GDM1 (cell line): Measurements from ENCODE around the gene PPP6R2.

ENCODE experiments used
- DNase-seq: peaks from one replicate; lab custom pipeline; 2025; lab: John Stamatoyannopoulos, UW

Gene PPP6R2

DNA sequence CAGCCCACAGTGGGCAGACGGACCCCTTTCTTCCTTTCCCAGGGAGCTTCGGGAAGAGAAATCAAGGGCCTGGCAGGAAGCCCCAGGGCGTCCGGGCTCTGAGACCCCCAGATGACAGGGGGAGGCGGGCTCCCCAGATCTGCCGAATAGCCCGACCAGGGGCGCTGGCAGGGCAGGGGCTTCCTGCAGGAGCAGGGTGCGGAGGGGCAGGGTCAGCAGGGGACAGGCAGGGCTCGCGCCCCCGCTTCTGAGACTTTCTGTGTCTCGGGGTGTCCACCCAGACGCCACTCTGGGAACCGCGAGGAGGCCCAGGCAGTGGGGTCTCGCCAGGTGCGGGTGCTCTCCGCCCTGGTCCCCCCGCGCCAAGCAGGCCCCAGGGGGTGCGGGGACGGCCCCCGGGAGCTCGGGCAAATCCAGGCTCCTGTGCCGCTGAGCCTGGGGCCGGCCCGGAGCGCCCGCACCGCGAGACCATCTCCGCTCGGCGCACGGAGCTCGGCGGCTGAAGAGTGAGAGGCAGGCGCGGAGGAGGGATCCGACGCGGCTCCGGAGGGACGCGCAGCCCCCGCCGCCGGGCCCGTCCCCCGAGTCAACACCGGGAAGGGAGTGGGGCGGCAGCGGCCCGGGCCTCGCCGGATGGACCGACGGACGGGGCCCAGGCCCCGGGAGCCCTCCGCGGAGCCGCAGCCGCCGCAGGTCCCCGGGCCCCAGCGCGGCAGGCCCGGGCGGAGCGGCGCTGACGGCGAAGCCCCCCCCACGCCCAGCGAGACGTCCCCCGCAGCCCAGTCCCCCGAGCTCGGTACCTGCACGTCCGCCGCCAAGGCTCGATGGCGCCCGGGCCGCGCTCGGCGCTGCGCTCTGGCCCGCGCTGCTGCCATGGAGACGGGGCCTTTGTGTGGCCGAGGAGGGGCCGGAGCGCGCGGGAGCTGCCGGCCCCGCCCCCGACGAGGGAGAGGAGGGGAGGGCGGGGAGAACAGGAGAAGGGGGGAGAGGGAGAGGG, 36.1 kb upstream of the PPP6R2 start, which contains the start of gene PLXNB2:
TSS of gene PLXNB2 (minus strand) at position 894 of the 997 bp plus-strand sequence. CDS start 17,062 bp downstream, outside the sequence.
- peak; percentile 74 for DNase-seq

DNA sequence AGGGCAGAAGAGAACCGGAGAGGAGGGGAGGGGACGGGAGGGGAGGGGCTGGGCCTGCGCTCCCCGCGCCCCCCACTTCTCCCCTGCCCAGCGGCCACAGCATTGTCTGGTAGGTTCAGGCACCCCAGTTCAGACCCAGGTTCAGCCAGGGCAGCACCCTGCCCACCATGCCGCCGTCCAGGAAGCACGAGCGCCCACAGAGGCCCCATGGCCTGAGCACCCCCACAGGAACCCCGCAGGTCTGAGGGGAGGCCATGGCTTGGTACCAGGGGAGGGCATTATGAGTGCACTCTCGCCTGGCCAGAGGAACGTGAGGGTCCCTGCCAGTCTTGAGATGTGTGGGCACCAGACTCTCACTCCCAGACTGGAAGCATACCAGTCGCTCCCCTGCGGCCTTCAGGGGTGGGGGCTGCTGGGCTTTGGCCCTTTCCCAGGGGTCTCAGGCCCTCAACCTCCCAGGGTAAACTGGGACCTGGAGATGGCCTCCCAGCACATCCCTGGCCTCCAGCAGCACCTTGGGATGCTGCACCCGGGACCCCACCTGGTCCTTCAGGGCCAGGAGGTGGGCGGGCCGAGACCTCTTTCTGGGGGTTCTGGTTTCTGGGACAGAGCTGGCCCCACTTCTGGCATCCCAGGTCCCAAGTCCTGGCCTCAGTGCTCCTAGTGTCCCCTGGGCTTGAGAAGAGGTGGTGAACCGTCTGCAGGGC, 35.1 kb upstream of the PPP6R2 start:
- DNase-seq, result no peak

DNA sequence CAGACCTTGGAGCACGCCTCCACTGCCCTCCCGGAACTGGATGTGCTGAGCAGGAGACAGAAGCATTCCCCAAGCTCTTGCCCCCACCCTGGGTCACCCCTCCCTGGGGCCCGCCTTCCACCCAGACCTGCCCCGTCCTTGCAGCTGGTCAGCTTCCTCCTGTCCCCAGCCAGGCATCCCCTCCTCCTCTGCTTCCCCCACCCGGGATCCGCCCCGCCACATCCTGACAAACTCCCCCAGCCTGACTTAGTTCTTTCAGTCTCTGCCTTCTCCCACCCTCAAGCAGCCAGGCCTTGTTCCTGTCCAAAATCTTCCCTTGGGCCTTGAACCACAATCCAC, 34.6 kb upstream of the PPP6R2 start:
- peak; percentile 76 for DNase-seq

DNA sequence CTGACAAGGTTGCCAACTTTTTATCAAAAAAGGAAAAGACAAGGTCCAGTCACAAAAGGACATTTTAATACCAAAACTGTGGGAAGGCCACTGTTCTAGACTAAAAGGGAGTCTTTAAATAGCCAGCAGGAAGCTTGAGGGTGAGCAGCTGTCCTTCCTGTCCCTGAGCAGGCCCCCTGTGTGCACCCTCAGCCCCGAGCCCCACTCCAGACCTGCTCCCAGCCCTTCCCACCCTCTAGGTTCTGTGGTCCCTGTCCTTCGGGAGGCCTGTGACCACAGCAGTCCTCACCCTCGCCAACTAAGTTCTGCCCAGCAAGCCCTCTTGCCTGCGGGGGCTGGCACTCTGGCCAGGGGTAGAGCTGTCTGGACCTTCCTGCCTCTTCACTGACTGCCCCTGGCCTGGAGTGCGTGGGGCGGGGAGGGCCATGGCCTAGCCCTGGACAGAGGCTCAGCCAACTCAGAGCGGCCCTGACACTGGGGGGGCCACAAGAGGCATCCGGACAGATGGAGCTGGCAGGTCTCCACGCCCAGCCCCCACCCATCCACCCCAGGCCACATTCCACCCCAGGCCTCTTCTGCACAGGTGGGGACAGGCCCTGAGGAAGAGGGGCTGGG, 34.0 kb upstream of the PPP6R2 start:
- DNase-seq, result peak; percentile 44

DNA sequence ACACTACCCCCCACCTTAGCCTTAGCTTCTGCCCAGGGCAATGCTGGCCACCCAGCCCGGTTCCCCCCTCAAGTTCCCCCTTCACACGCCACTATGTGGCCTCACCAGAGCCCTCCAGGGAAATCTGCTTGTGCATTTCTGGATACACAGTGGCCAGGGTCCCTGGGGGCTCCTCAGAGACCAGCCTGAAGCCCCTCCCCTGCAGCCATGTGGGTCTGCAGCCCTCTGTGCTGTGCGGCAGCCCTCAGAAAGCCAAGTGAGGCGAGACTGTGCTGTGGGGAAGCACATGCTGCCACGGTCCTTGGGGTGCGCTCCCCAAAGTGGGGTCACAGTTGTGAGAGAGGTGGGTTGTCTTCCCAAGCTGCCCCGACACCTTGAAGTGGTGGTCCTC, 33.5 kb upstream of the PPP6R2 start:
- DNase-seq, result no peak

DNA sequence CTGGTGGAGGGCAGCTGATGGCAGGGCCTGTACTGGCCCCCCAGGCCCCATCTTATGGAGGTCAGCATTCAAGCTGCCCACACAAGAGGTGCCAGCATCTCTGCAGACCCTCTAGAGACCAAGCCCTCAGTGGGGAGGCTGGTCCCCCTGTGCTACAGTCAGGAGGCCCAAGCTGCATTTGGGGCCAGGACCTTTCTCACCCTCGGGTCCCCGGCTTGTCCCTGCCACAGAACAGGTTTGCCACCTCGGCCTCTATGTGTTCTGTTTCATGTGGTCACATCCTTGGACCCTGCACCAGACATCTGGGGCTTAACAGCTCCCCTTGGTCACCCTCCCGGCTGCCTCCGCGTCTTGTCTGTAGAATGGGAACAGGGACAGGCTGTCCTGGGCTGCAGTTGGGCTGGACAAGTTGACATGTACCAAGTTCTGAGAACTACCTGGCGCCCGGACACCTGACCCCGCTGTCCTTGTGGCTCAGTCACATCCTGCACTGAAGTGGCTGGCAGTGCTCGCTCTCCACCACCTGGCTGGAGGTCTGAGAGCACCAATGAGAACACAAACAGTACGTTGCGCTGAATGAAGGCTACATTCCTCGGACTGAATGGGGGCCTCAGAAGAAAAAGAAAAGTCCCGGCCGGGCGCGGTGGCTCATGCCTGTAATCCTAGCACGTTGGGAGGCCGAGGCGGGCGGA, 33.0 kb upstream of the PPP6R2 start:
- DNase-seq, result no peak

DNA sequence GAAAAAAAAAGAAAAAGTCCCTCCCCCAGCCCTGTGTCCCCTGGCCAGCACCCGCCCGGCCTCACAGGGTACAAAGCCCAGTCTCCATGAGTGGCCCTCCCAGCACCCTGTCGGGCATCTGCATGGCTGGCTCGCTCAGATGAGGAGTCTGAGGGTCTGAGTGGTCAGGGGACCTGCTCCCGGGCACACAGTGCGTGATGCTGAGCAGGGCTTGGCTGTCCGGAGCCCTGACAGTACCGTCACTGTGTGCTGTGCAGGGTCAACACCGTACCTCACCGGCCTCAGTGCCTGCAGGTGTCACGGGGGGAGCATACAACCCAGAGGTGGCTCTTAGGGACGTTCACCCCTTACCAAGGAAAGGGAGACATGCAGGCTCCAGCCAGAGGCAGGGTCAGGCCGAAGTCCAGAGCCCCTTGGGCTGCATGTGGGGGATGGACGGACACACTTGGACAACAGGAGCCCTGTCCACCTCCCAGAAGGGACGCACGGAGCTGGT, 32.1 kb upstream of the PPP6R2 start:
- no peak for DNase-seq

DNA sequence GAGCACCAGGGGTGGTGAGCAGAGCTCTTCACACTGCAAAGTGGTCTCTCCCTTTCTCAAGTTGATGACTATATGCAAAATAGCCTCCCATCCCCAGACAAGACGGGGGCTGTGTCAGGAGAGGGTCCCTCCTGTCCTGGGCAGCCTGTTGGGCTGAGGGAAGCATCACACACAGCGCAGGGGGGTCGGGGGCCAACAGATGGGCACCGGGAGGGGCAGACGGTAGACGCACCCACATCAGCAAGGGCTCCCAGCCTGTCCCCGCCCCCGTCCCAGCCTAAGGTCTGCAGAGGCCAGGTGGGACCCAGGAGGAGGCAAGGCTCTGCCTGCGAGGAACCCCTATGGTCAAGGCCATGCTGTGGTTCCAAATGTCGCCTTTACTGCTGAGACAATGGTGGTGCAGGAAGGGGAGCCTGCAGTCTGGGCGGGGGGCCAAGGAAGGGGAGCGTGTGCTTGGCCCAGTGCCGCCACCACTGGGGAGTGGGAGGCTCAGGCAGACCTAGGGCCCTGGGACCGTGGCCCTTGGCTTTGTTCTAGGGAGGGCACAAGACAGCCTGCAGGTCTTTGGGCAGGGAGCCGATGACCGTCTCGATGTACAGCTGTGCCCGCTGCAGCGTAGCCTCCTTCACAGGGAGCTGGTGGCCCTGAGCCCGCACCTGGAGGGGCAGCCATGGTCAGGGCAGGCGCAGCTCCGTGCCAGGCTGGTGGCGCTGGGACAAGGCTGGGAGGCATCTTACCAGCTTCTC, 31.3 kb upstream of the PPP6R2 start:
- DNase-seq, result no peak

DNA sequence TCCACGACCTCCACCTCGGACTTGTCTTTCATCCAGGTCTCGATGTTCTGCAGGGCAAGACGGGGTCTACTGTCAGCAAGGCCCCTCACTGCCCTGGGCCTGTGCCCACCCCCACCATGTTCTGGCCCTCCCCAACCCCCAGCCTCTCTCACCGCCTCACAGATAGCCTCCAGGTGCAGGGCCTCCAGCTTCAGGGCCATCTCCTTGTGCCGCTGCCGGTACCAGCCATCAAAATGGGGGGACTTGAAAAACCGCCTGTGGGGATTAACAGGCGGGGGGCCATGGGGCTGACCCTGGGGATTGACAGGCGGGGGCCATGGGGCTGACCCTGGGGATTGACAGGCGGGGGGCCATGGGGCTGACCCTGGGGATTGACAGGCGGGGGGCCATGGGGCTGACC, 30.8 kb upstream of the PPP6R2 start:
- no peak for DNase-seq

DNA sequence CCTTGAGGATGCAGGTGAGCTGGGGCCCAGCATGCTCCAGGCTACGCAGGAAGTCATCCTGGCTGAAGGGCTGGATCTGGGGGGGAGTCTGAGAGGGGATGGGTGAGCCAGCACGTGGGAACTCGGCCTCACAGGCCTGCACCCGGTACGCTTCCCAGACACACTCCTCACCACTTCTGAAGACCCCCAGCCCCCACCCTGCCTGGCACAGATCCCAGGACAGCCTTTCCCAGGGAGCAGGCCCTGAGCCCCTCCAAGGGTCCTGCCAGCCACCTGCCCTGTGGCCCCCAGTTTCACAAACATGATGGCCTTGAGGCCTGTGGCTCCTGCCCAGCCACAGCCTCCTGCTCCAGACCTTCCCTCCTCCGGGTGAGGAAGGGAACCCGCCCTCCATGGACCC, 30.1 kb upstream of the PPP6R2 start:
- DNase-seq, result no peak

DNA sequence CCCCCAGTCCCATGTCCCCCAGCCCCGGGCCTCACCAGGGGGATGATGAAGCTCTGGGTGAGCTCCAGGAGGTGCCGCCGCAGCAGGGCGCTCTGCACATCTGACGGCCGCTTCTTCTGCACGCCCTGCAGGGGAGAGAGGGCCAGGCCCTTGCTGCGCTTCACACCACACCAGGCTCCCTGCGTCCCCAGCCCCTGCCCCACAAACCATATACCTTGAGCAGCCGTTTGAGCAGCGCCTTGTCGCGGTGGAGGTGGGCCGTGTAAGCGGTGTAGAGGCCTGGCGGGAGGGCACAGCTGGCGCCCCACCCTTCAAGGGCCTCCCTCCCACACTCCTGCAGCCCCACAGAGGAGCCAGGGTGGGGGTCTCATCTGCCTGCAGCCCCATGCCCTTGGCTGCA, 29.5 kb upstream of the PPP6R2 start:
- DNase-seq, result no peak

DNA sequence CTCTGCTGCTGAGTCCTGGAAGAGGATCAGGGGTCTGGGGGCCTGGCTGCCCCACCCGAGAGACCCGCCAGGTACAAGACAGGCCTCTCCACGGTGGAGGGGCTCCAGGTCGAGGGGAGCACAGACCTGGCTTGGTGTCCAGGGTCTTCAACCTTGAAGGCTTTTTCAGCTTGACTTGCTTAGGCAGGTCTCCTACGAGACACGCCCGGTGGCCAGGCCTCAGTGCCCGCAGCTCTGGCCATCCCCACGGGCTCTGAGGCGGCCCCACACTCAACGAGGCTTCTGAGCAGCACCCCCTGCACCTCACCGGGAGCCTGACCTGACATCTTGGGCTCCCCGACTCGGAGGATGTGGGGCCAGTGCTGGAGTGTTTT, 29.1 kb upstream of the PPP6R2 start:
- no peak for DNase-seq

DNA sequence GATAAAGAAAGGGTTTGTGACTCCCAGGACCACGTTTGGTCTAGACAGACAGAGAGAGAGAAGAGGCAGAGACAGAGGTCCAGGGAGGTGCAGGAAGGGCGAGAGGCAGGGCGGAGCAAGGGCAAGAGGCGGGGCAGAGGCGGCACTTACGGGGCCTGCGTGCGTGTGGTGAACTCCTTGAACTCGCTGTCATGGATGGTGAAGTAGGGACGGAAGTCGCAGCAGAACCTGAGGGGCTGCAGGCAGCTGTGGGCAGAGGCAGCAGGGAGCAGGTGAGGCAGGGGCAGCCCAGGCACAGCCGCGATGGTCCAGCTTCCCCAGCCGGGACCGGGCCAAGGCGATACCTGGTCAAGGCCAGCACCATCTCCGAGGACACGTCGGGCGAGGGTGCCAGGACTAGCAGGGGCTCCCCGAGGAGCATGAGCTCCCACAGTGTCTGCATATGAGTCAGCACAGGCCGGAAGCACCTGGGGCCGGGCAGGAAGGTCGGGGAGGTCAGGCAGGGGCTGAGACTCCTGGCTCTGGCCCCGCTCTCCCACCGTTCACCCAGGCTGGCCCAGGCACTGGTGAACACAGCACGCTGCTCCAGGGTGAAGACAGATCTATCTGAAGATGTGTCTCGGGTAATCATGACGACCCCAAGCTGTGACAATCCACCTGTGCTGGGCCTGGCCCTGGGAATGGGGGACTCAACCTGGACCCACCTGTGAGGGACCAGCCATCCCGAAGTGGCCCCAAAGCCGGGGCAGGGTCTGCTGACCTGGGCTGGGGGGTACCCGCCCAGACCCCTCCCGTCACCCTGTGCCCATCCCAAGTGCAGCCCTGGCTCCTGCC, 28.5 kb upstream of the PPP6R2 start:
- DNase-seq, result peak; percentile 69

DNA sequence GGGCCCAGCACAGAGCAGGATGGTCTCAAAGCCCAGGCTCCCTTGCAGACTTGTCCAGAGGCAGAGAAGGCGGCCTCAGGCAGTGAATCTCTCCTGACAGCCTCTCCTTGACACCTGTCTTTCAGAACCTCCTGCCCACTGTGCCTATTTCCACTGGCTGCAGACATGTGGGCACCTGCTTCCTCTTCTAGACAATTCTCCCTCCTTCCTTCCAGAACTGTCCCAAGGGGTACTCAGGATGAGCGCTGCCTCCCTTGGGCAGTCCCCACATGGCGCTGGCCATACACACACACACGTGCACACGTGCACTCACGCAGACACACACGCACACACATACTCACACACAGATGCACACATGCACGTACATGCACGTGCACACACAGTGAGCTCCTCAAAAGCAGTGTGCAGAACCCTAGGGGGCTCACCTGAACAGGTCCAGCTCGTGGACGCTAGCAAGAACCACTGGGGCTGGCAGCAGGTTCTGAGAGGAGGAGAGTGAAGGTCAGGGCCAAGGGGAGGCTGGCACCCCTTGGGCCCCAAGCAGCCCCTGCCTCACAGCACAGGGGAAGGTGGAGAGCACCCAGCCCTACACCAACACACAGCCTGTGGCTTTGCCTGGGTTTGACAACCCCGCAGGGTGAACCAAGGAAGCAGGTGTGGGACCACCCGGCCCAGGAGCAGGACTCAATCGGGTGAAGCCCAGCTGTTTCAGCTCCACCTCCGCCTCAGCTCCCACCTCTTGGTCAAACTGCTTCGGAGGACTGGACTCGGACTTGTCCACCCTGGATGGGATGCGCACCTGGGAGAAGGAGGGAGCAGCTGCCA, 27.6 kb upstream of the PPP6R2 start:
- no peak for DNase-seq

DNA sequence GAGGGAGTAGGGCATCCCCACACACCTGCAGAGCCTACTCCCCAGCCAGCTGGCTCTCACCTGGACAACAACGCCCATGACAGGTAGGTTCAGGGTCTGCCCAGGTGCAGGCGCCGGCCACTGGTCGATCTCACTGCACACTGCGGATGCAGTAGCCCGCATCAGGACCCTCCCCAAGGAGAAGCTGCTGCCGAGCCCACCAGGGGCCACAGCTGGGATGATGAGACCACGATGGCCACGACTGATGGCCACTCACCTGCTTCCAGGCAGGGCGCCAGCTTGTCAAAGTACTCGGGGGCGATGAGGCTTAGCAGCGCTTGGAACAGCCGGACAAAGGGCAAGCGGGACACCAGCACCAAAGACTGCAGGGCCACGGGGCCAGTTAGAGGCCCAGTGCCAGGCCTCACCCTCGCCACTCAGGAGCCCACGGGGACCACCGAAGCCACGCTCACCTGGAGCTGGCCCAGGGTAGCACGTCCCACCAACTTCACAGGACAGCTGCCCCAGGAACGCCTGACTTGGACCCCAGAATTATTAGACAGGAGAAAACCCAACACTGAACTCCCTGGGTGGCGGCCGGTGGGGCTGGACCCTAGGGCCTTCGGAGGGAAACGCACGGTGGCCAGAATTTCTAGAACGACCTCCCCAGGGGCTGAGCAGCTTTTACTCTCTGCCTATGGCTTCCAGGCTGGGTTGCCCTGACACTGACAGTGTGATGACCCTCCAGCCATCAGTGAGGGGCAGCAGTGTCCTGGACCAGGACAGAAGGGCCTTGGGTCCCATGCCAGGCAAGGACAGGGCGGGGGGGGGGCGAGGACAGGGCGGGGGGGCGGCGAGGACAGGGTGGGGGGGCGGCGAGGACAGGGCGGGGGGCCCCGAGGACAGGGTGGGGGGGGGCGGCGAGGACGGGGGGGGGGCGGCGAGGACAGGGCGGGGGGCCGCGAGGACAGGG, 26.7 kb upstream of the PPP6R2 start:
- DNase-seq, result no peak

DNA sequence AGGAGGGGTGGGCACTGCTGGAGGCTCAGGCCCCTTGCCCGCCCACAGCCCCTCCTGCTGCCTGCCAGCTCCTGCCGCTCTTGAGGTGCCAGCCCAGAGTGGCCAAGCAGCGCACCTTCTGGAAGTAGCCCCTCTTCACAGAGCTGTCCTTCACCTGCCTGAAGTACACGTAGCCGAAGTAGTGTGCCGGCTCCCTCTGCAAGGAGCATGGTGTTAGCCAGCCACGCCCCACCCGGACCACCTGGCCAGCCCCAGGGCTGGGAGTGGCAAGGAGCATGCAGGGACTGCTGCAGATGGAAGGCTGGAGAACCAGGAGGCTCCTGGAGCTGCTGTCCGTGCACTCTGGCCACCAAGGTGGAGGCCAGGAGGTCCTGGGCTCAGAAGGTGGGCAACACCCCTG, 25.9 kb upstream of the PPP6R2 start:
- no peak for DNase-seq

DNA sequence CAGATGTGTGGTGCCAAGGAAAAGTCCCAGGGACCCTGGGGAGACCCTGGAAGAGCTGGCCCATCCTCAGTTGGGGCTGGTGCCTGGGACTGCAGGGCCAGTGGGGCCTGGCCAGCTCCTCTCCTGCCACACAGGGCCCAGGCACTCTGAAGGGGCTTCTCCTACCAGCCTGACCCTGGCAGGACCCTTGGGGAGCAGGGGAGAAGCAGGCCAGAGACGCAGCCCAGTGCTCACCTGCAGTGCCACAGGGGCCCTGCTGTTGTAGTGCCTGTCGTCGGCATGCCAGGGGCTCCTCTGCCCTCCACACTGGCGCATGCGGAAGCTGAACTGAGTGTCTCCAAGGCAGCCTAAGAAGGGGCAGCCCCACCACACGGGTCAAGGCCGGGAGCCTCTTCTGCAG, 25.5 kb upstream of the PPP6R2 start:
- DNase-seq, result no peak

DNA sequence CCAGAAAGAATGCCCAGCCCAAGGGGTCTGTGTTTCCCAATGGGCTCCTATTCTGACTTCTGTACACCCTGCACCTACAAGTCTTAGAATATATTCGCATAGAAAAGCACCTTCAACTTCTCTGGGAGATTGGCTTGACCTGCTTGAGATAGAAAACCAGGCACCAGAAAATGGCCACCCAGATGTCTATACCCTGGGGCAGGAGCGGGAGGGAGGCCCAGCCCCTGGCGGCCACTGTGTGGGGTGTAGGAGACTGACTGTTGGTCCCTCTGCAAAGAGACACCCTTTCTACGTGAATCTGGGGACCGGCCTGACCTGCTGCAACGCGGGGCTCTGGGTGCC, 24.8 kb upstream of the PPP6R2 start:
- DNase-seq, result no peak
